AG04450 (cell line): ENCODE data around the gene NOC4L. TPM values are rescaled to one million over a fixed set of nuclear protein-coding genes. Genes with fewer than 3 reads are reported as not detected.

ENCODE experiments used
- CTCF ChIA-PET: fragments of 300-600, 350-600 bp; formaldehyde crosslinking; extraction: SDS; loops from one replicate; lab custom pipeline; 2022; ENCODE audit warnings: antibody characterized with exemption, inconsistent platforms; lab: Charles Lee
- POLR2A ChIA-PET: fragments of 350-600 bp; formaldehyde crosslinking; extraction: SDS; loops from one replicate; lab custom pipeline; 2021; ENCODE audit warnings: antibody characterized with exemption, inconsistent platforms; lab: Yijun Ruan, JAX
- DNase-seq: peaks from one replicate; pipeline ENCODE4 v3.0.0-alpha.2; 2011; ENCODE audit warnings: low read depth, low spot score
- H3K27ac ChIP-seq: one replicate; pipeline ENCODE4 v1.5.1; 2012; ENCODE audit warnings: low read depth, low read length, control low read depth
- H3K27me3 ChIP-seq: one replicate; pipeline ENCODE4 v1.6.0; 2012; ENCODE audit warnings: low read length; ENCODE audit not compliant: control insufficient read depth, insufficient read depth
- H3K4me3 ChIP-seq: 2 replicates; pipeline ENCODE4 v1.5.1; 2011; ENCODE audit warnings: mild to moderate bottlenecking, low read depth, low read length, control low read depth
- H3K9me3 ChIP-seq: 2 replicates; pipeline ENCODE4 v1.5.1; 2012; ENCODE audit warnings: low read length; ENCODE audit not compliant: control insufficient read depth, insufficient read depth
- CTCF ChIP-seq: IDR thresholded peaks from 2 replicates; pipeline ENCODE4 v1.5.1; 2011; ENCODE audit warnings: low read depth, low read length, control low read depth, inconsistent platforms
- polyA plus RNA-seq: library from polyadenylated mRNA; depleted of rRNA; stranded (reverse); fragments of >200 nt; gene quantifications from 2 replicates; pipeline ENCODE4 v1.2.3, GENCODE V29; 2011

The NOC4L gene
- polyA plus RNA-seq, 1 experiment: 2.9 TPM

GRCh38 chr12:132108211-132108832, 35.9 kb upstream of the NOC4L start:
- no peak overlapping the region for H3K27ac ChIP-seq
- TF ChIP-seq CTCF: no peak
- no peaks in the 10 kb centered on the region for H3K27me3 ChIP-seq
- no peaks in the 10 kb centered on the region for H3K9me3 ChIP-seq
- no peak overlapping the region for H3K4me3 ChIP-seq
- ChIA-PET POLR2A (no interaction called here), CTCF (no interaction called here)
- no peak for DNase-seq

- H3K9me3 ChIP-seq: no peaks in the 10 kb centered on the region
- CTCF ChIA-PET: no interaction called here
- no peak for TF ChIP-seq CTCF
- H3K27me3 ChIP-seq: no peaks in the 10 kb centered on the region
- H3K4me3 ChIP-seq: no peak overlapping the region
- no peak for DNase-seq
- POLR2A ChIA-PET: no interaction called here
- H3K27ac ChIP-seq: no peak overlapping the region
Observed at GRCh38 chr12:132109741-132110140, 34.5 kb upstream of the NOC4L start.

- no peak overlapping the region for H3K27ac ChIP-seq
- ChIA-PET POLR2A (no interaction called here), CTCF (no interaction called here)
- H3K27me3 ChIP-seq: no peaks in the 10 kb centered on the region
- H3K4me3 ChIP-seq: no peak overlapping the region
- no peak for DNase-seq
- no peak for TF ChIP-seq CTCF
- no peaks in the 10 kb centered on the region for H3K9me3 ChIP-seq
Observed at GRCh38 chr12:132110677-132111076, 33.6 kb upstream of the NOC4L start.

GRCh38 chr12:132111654-132112304, 32.5 kb upstream of the NOC4L start:
- Histone ChIP-seq H3K27me3 (no peaks in the 10 kb centered on the region), H3K9me3 (no peaks in the 10 kb centered on the region; the same call in 1 of the 2 replicates), H3K27ac (no peak overlapping the region), H3K4me3 (no peak overlapping the region)
- no peak for TF ChIP-seq CTCF
- CTCF ChIA-PET: no interaction called here
- POLR2A ChIA-PET: no interaction called here
- DNase-seq: no peak

GRCh38 chr12:132114667-132115066, 29.6 kb upstream of the NOC4L start:
- CTCF ChIA-PET: no interaction called here

More at GRCh38 chr12:132114667-132115066, 29.6 kb upstream of the NOC4L start:
- Histone ChIP-seq H3K27me3 (no peaks in the 10 kb centered on the region), H3K27ac (no peak overlapping the region), H3K9me3 (peaks cover 9% of the 10 kb centered on the region; the same call in 1 of the 2 replicates), H3K4me3 (no peak overlapping the region)
- DNase-seq: no peak
- no peak for TF ChIP-seq CTCF
- POLR2A ChIA-PET: no interaction called here
